B cell (primary cell): ENCODE measurements around the gene ARHGAP4. TPM values are rescaled to one million over a fixed set of nuclear protein-coding genes. Genes with fewer than 3 reads are reported as not detected.

ENCODE experiments used
- ATAC-seq: fragments of 200-7000 bp; cut with Tn5 transposase; one replicate; pipeline ENCODE4 v1.10.0; 2021; ENCODE audit warnings: low read depth, mild to moderate bottlenecking, moderate number of reproducible peaks, moderate library complexity
- CTCF ChIA-PET: fragments of 350-600 bp; sonication (Branson Sonifier 250); formaldehyde crosslinking; loops from one replicate; lab custom pipeline; 2021; ENCODE audit warnings: antibody characterized with exemption, inconsistent platforms; lab: Charles Lee
- POLR2A ChIA-PET: fragments of 350-600 bp; sonication (Branson Sonifier 250); formaldehyde crosslinking; loops from one replicate; lab custom pipeline; 2021; ENCODE audit warnings: antibody characterized with exemption; lab: Charles Lee
- DNase-seq: peaks from one replicate; pipeline ENCODE4 v3.0.0; 2013
- H2AFZ ChIP-seq: 2 replicates; pipeline ENCODE4 v1.6.1; 2012; ENCODE audit warnings: mild to moderate bottlenecking, low read depth, low read length; ENCODE audit not compliant: insufficient read depth, poor library complexity, severe bottlenecking
- H3K27ac ChIP-seq, 2 donors: 1 replicate in 1 of 2; 2 replicates in 1 of 2; pipeline ENCODE4 v1.5.1; 2012 to 2013; ENCODE audit warnings: low read length in 2 of 2, mild to moderate bottlenecking in 2 of 2, moderate library complexity in 1 of 2
- H3K27me3 ChIP-seq, 4 experiments: fragments of 200-600 bp in 1 of 4; sonication (generic) in 1 of 4; replicated peaks in 1 of 4; 1 replicate in 2 of 4; 2 replicates in 2 of 4; pipeline versions ENCODE4 v1.6.1 to v1.7.0; 2013 to 2016; ENCODE audit warnings: low read length in 3 of 4, mild to moderate bottlenecking in 2 of 4, mixed read lengths in 1 of 4, moderate library complexity in 1 of 4; ENCODE audit not compliant: insufficient read depth in 4 of 4, control insufficient read depth in 3 of 4; ENCODE audit errors: control extremely low read depth in 1 of 4
- H3K36me3 ChIP-seq, 2 experiments: replicated peaks in 1 of 2; 1 replicate in 1 of 2; 2 replicates in 1 of 2; pipeline versions ENCODE4 v1.6.1 to v1.7.1; 2013; ENCODE audit warnings: low read length in 1 of 2; ENCODE audit not compliant: insufficient read depth in 2 of 2, control insufficient read depth in 1 of 2; ENCODE audit errors: control extremely low read depth in 1 of 2, extremely low read depth in 1 of 2
- H3K4me1 ChIP-seq, 2 donors: fragments of 200-600 bp in 1 of 2; sonication (generic) in 1 of 2; 1 replicate in 1 of 2; 2 replicates in 1 of 2; pipeline versions ENCODE4 v1.5.1 to v1.6.1; 2013 to 2017; ENCODE audit warnings: low read length in 2 of 2; ENCODE audit not compliant: control insufficient read depth in 2 of 2, insufficient read depth in 2 of 2
- H3K4me2 ChIP-seq: replicated peaks from 2 replicates; pipeline ENCODE3; 2012; ENCODE audit warnings: mild to moderate bottlenecking, low read depth, low read length; ENCODE audit not compliant: poor library complexity, severe bottlenecking
- H3K4me3 ChIP-seq, 5 experiments: fragments of 200-600 bp in 1 of 5; sonication (generic) in 1 of 5; 1 replicate in 3 of 5; 2 replicates in 2 of 5; pipeline versions ENCODE4 v1.5.1 to v1.7.0; 2011 to 2016; ENCODE audit warnings: low read length in 4 of 5, mild to moderate bottlenecking in 4 of 5, low read depth in 2 of 5, control low read depth in 1 of 5, moderate library complexity in 1 of 5; ENCODE audit not compliant: insufficient read depth in 1 of 5; ENCODE audit errors: control extremely low read depth in 1 of 5, extremely low read depth in 1 of 5
- H3K79me2 ChIP-seq: fragments of 200-600 bp; sonication (generic); one replicate; pipeline ENCODE4 v1.6.0; 2016; ENCODE audit warnings: low read length; ENCODE audit not compliant: control insufficient read depth, insufficient read depth
- H3K9ac ChIP-seq: fragments of 200-600 bp; sonication (generic); 2 replicates; pipeline ENCODE4 v1.6.1; 2017; ENCODE audit warnings: mild to moderate bottlenecking, low read length, moderate library complexity
- H3K9me3 ChIP-seq, 3 donors: one replicate each; pipeline versions ENCODE4 v1.6.1 to v1.7.1; 2013; ENCODE audit warnings: low read length in 2 of 3; ENCODE audit not compliant: control insufficient read depth in 2 of 3, insufficient read depth in 1 of 3; ENCODE audit errors: control extremely low read depth in 1 of 3
- H4K20me1 ChIP-seq: 2 replicates; pipeline ENCODE4 v1.6.0; 2012; ENCODE audit warnings: mild to moderate bottlenecking, low read length; ENCODE audit not compliant: insufficient read depth, control insufficient read depth, poor library complexity, severe bottlenecking
- H3K27ac Mint-ChIP-seq: one replicate; pipeline ENCODE4 v1.8.0; 2021; ENCODE audit warnings: mixed read lengths
- H3K27me3 Mint-ChIP-seq: one replicate; pipeline ENCODE4 v1.8.0; 2021; ENCODE audit warnings: mixed read lengths
- H3K4me1 Mint-ChIP-seq: one replicate; pipeline ENCODE4 v1.8.0; 2021; ENCODE audit warnings: mixed read lengths
- H3K4me3 Mint-ChIP-seq: one replicate; pipeline ENCODE4 v1.8.0; 2021; ENCODE audit warnings: mixed read lengths
- H3K9me3 Mint-ChIP-seq: one replicate; pipeline ENCODE4 v1.8.0; 2022; ENCODE audit warnings: mixed read lengths; ENCODE audit not compliant: insufficient read depth
- CTCF ChIP-seq: fragments of 200-600 bp; IDR thresholded peaks from one replicate; pipeline ENCODE4 v1.8.0; 2022; ENCODE audit warnings: antibody characterized with exemption, mild to moderate bottlenecking
- EZH2 ChIP-seq: IDR thresholded peaks from 2 replicates; pipeline ENCODE4 v1.6.1; 2012; ENCODE audit warnings: borderline replicate concordance, low read depth, mild to moderate bottlenecking, moderate library complexity, low read length; ENCODE audit not compliant: insufficient read depth, poor library complexity, severe bottlenecking
- WGBS: methylation state at CpG from one replicate; pipeline ENCODE4 v1.1.5; 2013; ENCODE audit warnings: missing lambda C conversion rate; ENCODE audit not compliant: insufficient coverage; 5-methylcytosine and 5-hydroxymethylcytosine counted together
- intact Hi-C: fragments of 100-400 bp; cut with micrococcal nuclease; formaldehyde crosslinking; loops from one replicate; pipeline ENCODE4 v1.10.0; 2022
- polyA plus RNA-seq: library from polyadenylated mRNA; depleted of rRNA; stranded (reverse); fragments of >200 nt; gene quantifications from 2 replicates; pipeline ENCODE4 v1.2.3, GENCODE V29; 2012
- total RNA-seq, 2 donors: library from RNA; stranded (reverse); fragments of 120-200 nt in 1 of 2; gene quantifications; 1 replicate in 1 of 2; 2 replicates in 1 of 2; pipeline versions ENCODE4 v1.2.3 to v1.2.4, GENCODE V29; 2013 to 2022

Gene ARHGAP4
- total and polyA plus RNA-seq, 2 donors (not counting 1 experiment from before 2014, with no cell fraction given): 242 to 711 TPM

GRCh38 chrX:153868576-153869472, 57.2 kb downstream of the ARHGAP4 start:
- ChIA-PET CTCF (no interaction called here), POLR2A (no interaction called here)
- intact Hi-C loops: no loop called here
- no peak for TF ChIP-seq EZH2
- no peak for TF ChIP-seq CTCF
- Mint-ChIP-seq H3K9me3 (no peaks in the 10 kb centered on the region), H3K4me1 (no peaks in the 10 kb centered on the region), H3K27me3 (no peaks in the 10 kb centered on the region), H3K27ac (no peak overlapping the region), H3K4me3 (no peak overlapping the region)
- WGBS: 90% methylated on average over 17 of the region's 26 CpGs
- Histone ChIP-seq H3K79me2 (no peaks in the 10 kb centered on the region), H3K9ac (no peak overlapping the region), H3K4me1 (no peaks in the 10 kb centered on the region), H3K36me3 (no peaks in the 10 kb centered on the region), H3K4me2 (no peak overlapping the region), H2AFZ (no peak overlapping the region), H3K27me3 (no peaks in the 10 kb centered on the region), H3K27ac (no peak overlapping the region), H3K9me3 (no peaks in the 10 kb centered on the region), H3K4me3 (no peak overlapping the region), H4K20me1 (no peaks in the 10 kb centered on the region)
- DNase-seq: no peak
- no peak for ATAC-seq

- DNase-seq: no peak
- H3K27ac Mint-ChIP-seq: no peak overlapping the region
- H3K36me3 ChIP-seq: no peaks in the 10 kb centered on the region
- H3K4me3 Mint-ChIP-seq: no peak overlapping the region
- POLR2A ChIA-PET: no interaction called here
- WGBS: 97% methylated on average over 5 of the region's 13 CpGs
- no peaks in the 10 kb centered on the region for H3K27me3 Mint-ChIP-seq
- H3K27ac ChIP-seq: no peak overlapping the region
- intact Hi-C loops: no loop called here
- no peak overlapping the region for H3K4me3 ChIP-seq
- H3K27me3 ChIP-seq: no peaks in the 10 kb centered on the region
- H3K9me3 Mint-ChIP-seq: no peaks in the 10 kb centered on the region
- no peak for ATAC-seq
- CTCF ChIA-PET: no interaction called here
- H3K9ac ChIP-seq: no peak overlapping the region
- H4K20me1 ChIP-seq: no peaks in the 10 kb centered on the region
- no peaks in the 10 kb centered on the region for H3K4me1 Mint-ChIP-seq
- H2AFZ ChIP-seq: no peak overlapping the region
- H3K9me3 ChIP-seq: no peaks in the 10 kb centered on the region
- no peak overlapping the region for H3K4me2 ChIP-seq
- TF ChIP-seq EZH2: no peak
- TF ChIP-seq CTCF: no peak
- H3K4me1 ChIP-seq: no peaks in the 10 kb centered on the region
- H3K79me2 ChIP-seq: no peaks in the 10 kb centered on the region
These were observed 58.4 kb downstream of the ARHGAP4 start for GRCh38 chrX:153867671-153868070.
